ENCODE data around the gene SKAP1.

DNA sequence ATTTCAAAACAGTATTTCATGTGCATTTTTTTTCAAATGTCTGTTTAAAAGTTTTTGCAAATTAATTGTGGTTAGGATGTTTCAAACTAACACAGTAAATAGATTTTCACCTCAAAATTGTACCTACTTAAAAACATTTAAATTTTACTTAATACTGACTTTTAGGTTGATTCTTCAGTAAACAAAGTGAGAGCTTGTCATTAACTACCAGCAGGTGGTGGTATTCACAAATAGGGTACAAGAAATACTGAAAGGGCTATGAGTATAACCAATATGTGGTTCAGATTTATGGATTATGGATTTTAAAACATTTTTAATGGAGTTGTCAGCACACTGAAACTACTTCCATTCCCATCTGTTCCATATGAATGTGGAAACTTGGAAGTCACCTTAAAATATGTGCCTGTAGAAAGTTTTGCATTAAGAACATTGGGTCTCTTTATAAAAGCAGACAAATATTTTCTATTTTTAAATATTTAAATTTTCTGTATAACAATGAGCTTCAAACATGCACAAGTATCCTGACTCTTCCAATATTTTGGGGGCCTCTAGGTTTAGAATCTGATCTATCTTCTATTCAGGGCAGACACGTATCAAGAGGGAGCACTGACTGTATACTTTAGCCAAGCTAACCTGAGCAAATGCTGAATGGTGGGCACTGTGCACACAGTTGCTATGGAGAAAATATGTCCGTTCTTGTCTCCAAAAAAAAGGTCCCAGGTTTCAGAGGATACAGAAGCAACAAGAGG is 166.9 kb downstream of the SKAP1 start:
- TF ChIP-seq CTCF (conservative IDR thresholded peaks at IDR 0.05; ENCODE audit: low read length) (peak; percentile 81), EZH2phosphoT487 (IDR thresholded peaks at IDR 0.05; ENCODE audit: borderline replicate concordance) (no peak)
